Esophagus squamous epithelium (tissue), 5 donors: ENCODE measurements around the gene LRWD1. TPM values are rescaled to one million over a fixed set of nuclear protein-coding genes. Genes with fewer than 3 reads are reported as not detected.
A peak's percentile ranks its signal among the peaks of the same experiment; 100 is the strongest.

Experiments
- DNase-seq: peaks from one replicate; lab custom pipeline; 2025; lab: John Stamatoyannopoulos, UW
- H3K27ac ChIP-seq, 4 donors: fragments of 200-600 bp; sonication (generic); one replicate each; pipeline ENCODE4 v1.5.1; 2016 to 2019; ENCODE audit warnings: mild to moderate bottlenecking in 1 of 4
- H3K27me3 ChIP-seq, 4 donors: fragments of 200-600 bp; sonication (generic); 1 replicate in 3 of 4; 2 replicates in 1 of 4; pipeline versions ENCODE4 v1.5.1 to v1.6.0; 2017 to 2021; ENCODE audit warnings: antibody characterized with exemption in 1 of 4
- H3K36me3 ChIP-seq, 3 donors: fragments of 200-600 bp; sonication (generic); one replicate each; pipeline ENCODE4 v1.5.1; 2016 to 2019
- H3K4me1 ChIP-seq, 3 donors: fragments of 200-600 bp; sonication (generic); one replicate each; pipeline ENCODE4 v1.5.1; 2017 to 2019
- H3K4me3 ChIP-seq, 4 donors: fragments of 200-600 bp; sonication (generic); 1 replicate in 3 of 4; 2 replicates in 1 of 4; pipeline ENCODE4 v1.5.1; 2016 to 2019; ENCODE audit warnings: mild to moderate bottlenecking in 2 of 4, moderate library complexity in 1 of 4
- H3K9me3 ChIP-seq, 3 donors: fragments of 200-600 bp; sonication (generic); one replicate each; pipeline ENCODE4 v1.5.1; 2016 to 2019
- POLR2A ChIP-seq, 4 donors: fragments of 450-650 bp; IDR thresholded peaks; one replicate each; pipeline ENCODE4 v1.6.1; 2017; ENCODE audit warnings: antibody characterized with exemption in 4 of 4, mild to moderate bottlenecking in 4 of 4, moderate library complexity in 3 of 4
- WGBS, 2 donors: methylation state at CpG; one replicate each; pipeline ENCODE4 v1.1.5; 2018; 5-methylcytosine and 5-hydroxymethylcytosine counted together
- intact Hi-C: fragments of 100-400 bp; cut with DNase I; formaldehyde crosslinking; loops from one replicate; pipeline ENCODE4 v1.15.0; 2022
- total RNA-seq, 4 donors: library from RNA; depleted of rRNA; stranded (reverse); fragments of >200 nt; gene quantifications; one replicate each; pipeline ENCODE4 v1.1.0, GENCODE V29; 2016
- TF ChIP-seq, protein P1 (sequence below), 6 experiments: fragments of 450-650 bp in 4 of 6; fragments of 200-600 bp in 2 of 6; sonication (generic) in 2 of 6; IDR thresholded peaks; one replicate each; pipeline ENCODE4 v1.5.1; 2016 to 2019; ENCODE audit warnings: antibody characterized with exemption in 6 of 6, mild to moderate bottlenecking in 4 of 6, moderate library complexity in 4 of 6
- donor health status: DM: yes; HTN: yes; CAD: no.

LRWD1 gene
- total RNA-seq, 4 donors from 2014 or later, result 5.8 to 16.9 (median 11.2) TPM

DNA sequence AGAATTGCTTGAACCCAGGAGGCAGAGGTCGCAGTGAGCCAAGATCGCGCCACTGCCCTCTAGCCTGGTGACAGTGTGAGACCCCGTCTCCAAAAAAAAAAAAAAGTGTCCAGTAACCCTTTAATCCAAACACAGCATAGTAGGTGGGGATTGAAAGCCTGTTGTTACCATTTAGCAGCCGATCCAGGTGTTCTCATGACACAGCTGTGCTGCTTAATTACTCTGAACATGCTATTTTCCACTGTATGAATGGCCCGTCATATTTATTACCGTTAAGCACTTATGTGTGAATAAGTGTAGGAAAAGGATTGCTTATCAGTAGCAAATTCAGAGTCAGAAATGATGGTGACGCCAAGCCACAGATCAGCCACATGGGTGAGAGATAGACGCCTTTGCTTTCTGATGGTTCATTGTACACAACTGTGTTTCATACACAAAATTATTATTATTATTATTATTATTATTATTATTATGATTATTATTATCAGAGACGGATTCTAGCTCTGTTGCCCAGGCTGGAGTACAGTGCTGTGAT lies 43.0 kb upstream of the LRWD1 start:
- peaks cover 0 to 20% (median 0%) of the 10 kb centered on the region in 3 donors for H3K4me1 ChIP-seq
- H3K27me3 ChIP-seq, result no peaks in the 10 kb centered on the region
- TF ChIP-seq, protein P1, sequence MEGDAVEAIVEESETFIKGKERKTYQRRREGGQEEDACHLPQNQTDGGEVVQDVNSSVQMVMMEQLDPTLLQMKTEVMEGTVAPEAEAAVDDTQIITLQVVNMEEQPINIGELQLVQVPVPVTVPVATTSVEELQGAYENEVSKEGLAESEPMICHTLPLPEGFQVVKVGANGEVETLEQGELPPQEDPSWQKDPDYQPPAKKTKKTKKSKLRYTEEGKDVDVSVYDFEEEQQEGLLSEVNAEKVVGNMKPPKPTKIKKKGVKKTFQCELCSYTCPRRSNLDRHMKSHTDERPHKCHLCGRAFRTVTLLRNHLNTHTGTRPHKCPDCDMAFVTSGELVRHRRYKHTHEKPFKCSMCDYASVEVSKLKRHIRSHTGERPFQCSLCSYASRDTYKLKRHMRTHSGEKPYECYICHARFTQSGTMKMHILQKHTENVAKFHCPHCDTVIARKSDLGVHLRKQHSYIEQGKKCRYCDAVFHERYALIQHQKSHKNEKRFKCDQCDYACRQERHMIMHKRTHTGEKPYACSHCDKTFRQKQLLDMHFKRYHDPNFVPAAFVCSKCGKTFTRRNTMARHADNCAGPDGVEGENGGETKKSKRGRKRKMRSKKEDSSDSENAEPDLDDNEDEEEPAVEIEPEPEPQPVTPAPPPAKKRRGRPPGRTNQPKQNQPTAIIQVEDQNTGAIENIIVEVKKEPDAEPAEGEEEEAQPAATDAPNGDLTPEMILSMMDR (IDR thresholded peaks at IDR 0.05), result no peak
- no peak for TF ChIP-seq POLR2A (IDR thresholded peaks at IDR 0.05)
- DNase-seq, result no peak
- intact Hi-C loops, result no loop called here
- no peak overlapping the region for H3K27ac ChIP-seq
- H3K9me3 ChIP-seq, result no peaks in the 10 kb centered on the region
- H3K4me3 ChIP-seq, result no peak overlapping the region
- H3K36me3 ChIP-seq, result peaks cover 0 to 100% (median 9%) of the 10 kb centered on the region in 3 donors
- 87 to 91% methylated on average over 10 of the region's 10 CpGs for whole genome bisulfite sequencing, 2 donors

DNA sequence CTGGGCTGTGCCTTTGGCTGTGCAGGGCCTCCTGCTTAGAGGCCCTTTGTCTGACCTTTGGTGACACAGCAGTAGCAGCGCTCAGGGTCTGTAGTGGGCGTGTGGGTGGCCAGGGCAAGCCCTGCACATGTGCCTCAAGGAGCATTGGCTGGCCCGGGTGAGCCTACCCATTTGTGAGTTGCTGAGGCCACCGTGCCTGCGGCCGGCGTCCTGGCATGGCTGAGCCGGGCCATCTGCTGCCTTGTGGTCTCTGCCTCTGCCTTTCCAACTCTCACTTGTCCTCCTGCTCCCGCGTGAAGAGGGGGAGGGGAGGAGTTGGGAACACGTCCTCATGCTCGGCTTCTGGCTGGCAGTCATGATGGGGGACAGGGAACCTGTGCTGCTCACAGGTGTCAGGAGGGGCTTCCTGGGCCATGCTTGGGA lies 40.6 kb upstream of the LRWD1 start:
- no peaks in the 10 kb centered on the region for H3K9me3 ChIP-seq
- DNase-seq, result no peak
- WGBS, 2 donors, result 63% methylated on average over 6 of the region's 12 CpGs; no CpG with 5 or more reads in 1 of the 2 donors
- H3K4me3 ChIP-seq, result no peak overlapping the region
- no peaks in the 10 kb centered on the region for H3K27me3 ChIP-seq
- no peak overlapping the region for H3K27ac ChIP-seq
- intact Hi-C loops, result no loop called here
- no peak for TF ChIP-seq POLR2A (IDR thresholded peaks at IDR 0.05)
- TF ChIP-seq, protein P1 (IDR thresholded peaks at IDR 0.05), result no peak
- H3K4me1 ChIP-seq, result peaks cover 0 to 27% (median 0%) of the 10 kb centered on the region in 3 donors
- H3K36me3 ChIP-seq, result peaks cover 0 to 89% (median 10%) of the 10 kb centered on the region in 3 donors

DNA sequence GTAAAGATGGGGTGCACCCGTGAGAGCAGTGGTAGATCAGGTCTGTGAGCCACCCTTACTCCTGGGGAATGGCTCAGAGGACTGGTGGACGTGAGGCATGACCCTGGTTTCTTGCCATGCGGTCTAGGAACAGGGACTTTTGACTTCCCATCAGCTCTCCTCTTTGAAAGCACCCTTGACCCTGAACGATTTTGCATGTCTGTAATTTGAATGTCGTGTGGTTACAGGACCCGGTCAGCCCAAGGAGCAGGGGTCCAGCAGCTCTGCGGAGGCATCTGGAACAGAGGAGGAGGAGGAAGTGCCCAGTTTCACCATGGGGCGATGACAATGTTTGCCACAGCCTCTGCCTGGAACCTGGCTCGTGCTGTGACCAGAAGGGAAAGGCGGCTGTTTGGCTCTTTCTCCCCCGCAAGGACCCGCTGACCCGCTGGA lies 40.0 kb upstream of the LRWD1 start:
- 71 to 90% methylated on average over 10 to 11 of the region's 13 CpGs for WGBS, 2 donors
- TF ChIP-seq, protein P1 (IDR thresholded peaks at IDR 0.05), result no peak
- peak in 1 of 4 donors; percentile 22 for TF ChIP-seq POLR2A (IDR thresholded peaks at IDR 0.05)
- H3K27ac ChIP-seq, result peak overlapping the region in 3 of 4 donors; percentile 74 to 82 (median 76)
- DNase-seq, result no peak
- peaks cover 0 to 27% (median 0%) of the 10 kb centered on the region in 3 donors for H3K4me1 ChIP-seq
- intact Hi-C loops, result no loop called here
- H3K4me3 ChIP-seq, result no peak overlapping the region
- peaks cover 0 to 82% (median 10%) of the 10 kb centered on the region in 3 donors for H3K36me3 ChIP-seq
- H3K27me3 ChIP-seq, result no peaks in the 10 kb centered on the region
- H3K9me3 ChIP-seq, result no peaks in the 10 kb centered on the region

DNA sequence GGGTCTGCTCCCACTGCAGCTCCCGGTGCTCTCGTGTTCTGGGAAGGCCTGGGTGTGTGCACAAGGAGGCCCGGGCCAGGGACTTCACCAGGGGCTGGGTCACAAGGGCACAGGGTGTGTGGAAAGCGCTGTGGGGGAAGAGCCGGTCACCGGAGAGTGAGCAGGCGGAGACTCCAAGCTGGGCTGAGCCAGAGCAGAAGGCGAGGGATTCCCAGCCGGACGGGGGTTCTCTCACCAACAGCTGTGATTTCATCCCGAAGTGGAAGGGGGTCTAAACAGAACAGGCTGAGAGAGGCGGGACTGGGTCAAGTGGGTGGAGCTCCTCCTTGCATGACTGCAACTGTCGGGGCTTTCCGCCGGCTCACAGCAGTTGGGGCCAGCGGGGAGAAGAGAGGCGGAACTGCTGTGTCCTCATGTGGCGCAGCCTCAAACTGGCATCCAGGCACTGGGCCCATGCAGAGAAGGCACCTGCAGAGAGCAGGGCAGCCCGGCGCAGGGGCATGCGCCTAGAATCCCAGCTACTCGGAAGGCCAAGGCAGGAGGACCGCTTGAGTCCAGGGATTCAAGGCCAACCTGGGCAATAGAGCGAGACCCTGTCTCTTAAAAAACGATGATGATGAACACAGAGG lies 39.0 kb upstream of the LRWD1 start:
- 55% methylated on average over 10 to 17 of the region's 25 CpGs for WGBS, 2 donors
- peaks cover 0 to 33% (median 5%) of the 10 kb centered on the region in 3 donors for H3K4me1 ChIP-seq
- no peaks in the 10 kb centered on the region for H3K27me3 ChIP-seq
- TF ChIP-seq, protein P1 (IDR thresholded peaks at IDR 0.05), result no peak
- peak in 2 of 4 donors; percentile 19 to 65 for TF ChIP-seq POLR2A (IDR thresholded peaks at IDR 0.05)
- intact Hi-C loops, result no loop called here
- peak overlapping the region in 1 of 4 donors; percentile 38 for H3K4me3 ChIP-seq
- H3K27ac ChIP-seq, result peak overlapping the region; percentile 72 to 82 (median 75)
- DNase-seq, result peak; percentile 67
- peaks cover 0 to 73% (median 10%) of the 10 kb centered on the region in 3 donors for H3K36me3 ChIP-seq
- H3K9me3 ChIP-seq, result no peaks in the 10 kb centered on the region
